ENCODE data around the gene HNRNPUL1. TPM values are rescaled to one million over a fixed set of nuclear protein-coding genes. Genes with fewer than 3 reads are reported as not detected.
A peak's percentile ranks its signal among the peaks of the same experiment; 100 is the strongest.
"Not testable (repeated sequence)": the region's sequence is repeated elsewhere in the genome, so short reads cannot be mapped to it uniquely, and the experiment has no call there.

Gene HNRNPUL1
- total and polyA plus RNA-seq, 10 of the 15 experiments (the other 5 are each of a cell fraction or from before 2014, with no cell fraction given): 11.1 to 276 (median 117) TPM

- no peaks in the 10 kb centered on the region for H3K9me3 ChIP-seq (replicated peaks; ENCODE audit: control insufficient read depth, insufficient read depth, low read length)
- WGBS (ENCODE audit: insufficient coverage, insufficient replicate concordance, low lambda C conversion rate, missing lambda C conversion rate): 35% methylated on average over 3 of the region's 3 CpGs
- SMC1A ChIA-PET (ENCODE audit: uncharacterized antibody, unreplicated experiment): interaction anchor here (0.7 to 1.0 kb wide), 2 partner anchors 24 to 29 kb away, joined by 3 read pairs; no protein-coding TSS in a partner anchor
- CTCF ChIA-PET: no interaction called here
- intact Hi-C loops (cut with micrococcal nuclease; ENCODE audit: unreplicated experiment): no loop called here
- H3K4me2 ChIP-seq (ENCODE audit: control insufficient read depth, insufficient read depth): no peak overlapping the region
- no peak overlapping the region for H3K27ac ChIP-seq (ENCODE audit: control insufficient read depth, insufficient read depth)
- no peaks in the 10 kb centered on the region for H3K4me1 ChIP-seq (ENCODE audit: control insufficient read depth, insufficient read depth, low read length)
- no peak overlapping the region for H3K4me3 ChIP-seq
- H4K20me1 ChIP-seq (ENCODE audit: control insufficient read depth, insufficient read depth): no peaks in the 10 kb centered on the region
- H3K9ac ChIP-seq (ENCODE audit: control insufficient read depth, insufficient read depth, low read length): no peak overlapping the region
- no TSS peak for BruUV-seq (replicated peaks)
- no peaks in the 10 kb centered on the region for H3K36me3 ChIP-seq (ENCODE audit: control insufficient read depth in 2 of 2, insufficient read depth in 2 of 2, low read length in 1 of 2)
- ATAC-seq (no peak), FAIRE-seq (no peak), DNase-seq (ENCODE audit: low read depth, low spot score) (no peak)
- RAD21 ChIA-PET (ENCODE audit: unreplicated experiment): no interaction called here
- H3K79me2 ChIP-seq (ENCODE audit: control insufficient read depth, insufficient read depth, low read length): no peaks in the 10 kb centered on the region
- H2AFZ ChIP-seq (ENCODE audit: control insufficient read depth, low read depth, low read length): no peak overlapping the region
- TF ChIP-seq BHLHE40 (IDR thresholded peaks at IDR 0.05; ENCODE audit: borderline replicate concordance in 1 of 2, low read depth in 2 of 2, low read length in 1 of 2) (no peak), ESRRA (IDR thresholded peaks at IDR 0.05; ENCODE audit: low read length) (no peak), MAX (IDR thresholded peaks at IDR 0.05; ENCODE audit: low read depth, low read length) (no peak), PBX3 (IDR thresholded peaks at IDR 0.05; ENCODE audit: insufficient replicate concordance, low read depth, low read length) (peak; percentile 16), BCL3 (IDR thresholded peaks at IDR 0.05; ENCODE audit: borderline replicate concordance, insufficient read depth, low read depth, low read length, poor library complexity, severe bottlenecking) (peak; percentile 32)
- H3K27me3 ChIP-seq (replicated peaks in 1 of 2; ENCODE audit: control insufficient read depth in 2 of 2, insufficient read depth in 2 of 2, low read length in 1 of 2): peaks cover 0 to 3% of the 10 kb centered on the region in 2 experiments; a peak in 2 of 4 replicates
- POLR2A ChIA-PET: interaction anchor here (0.6 kb wide), 1 partner anchor 896 kb away, joined by 5 read pairs; no protein-coding TSS in a partner anchor
- in situ Hi-C loops (cut with MboI): no loop called here
Measured at GRCh38 chr19:41228486-41228885, 35.7 kb upstream of the HNRNPUL1 start.

GRCh38 chr19:41229338-41229737, 34.8 kb upstream of the HNRNPUL1 start:
- in situ Hi-C loops (cut with MboI); H3K27ac ChIP-seq (ENCODE audit: control insufficient read depth, insufficient read depth); H4K20me1 ChIP-seq (ENCODE audit: control insufficient read depth, insufficient read depth); ATAC-seq; intact Hi-C loops (cut with micrococcal nuclease; ENCODE audit: unreplicated experiment); DNase-seq (ENCODE audit: low read depth, low spot score); H3K9ac ChIP-seq (ENCODE audit: control insufficient read depth, insufficient read depth, low read length); CTCF ChIA-PET; H3K4me2 ChIP-seq (ENCODE audit: control insufficient read depth, insufficient read depth); H3K4me3 ChIP-seq; H3K79me2 ChIP-seq (ENCODE audit: control insufficient read depth, insufficient read depth, low read length); H2AFZ ChIP-seq (ENCODE audit: control insufficient read depth, low read depth, low read length); BruUV-seq (replicated peaks); RAD21 ChIA-PET (ENCODE audit: unreplicated experiment); H3K9me3 ChIP-seq (replicated peaks; ENCODE audit: control insufficient read depth, insufficient read depth, low read length); H3K27me3 ChIP-seq (replicated peaks in 1 of 2; ENCODE audit: control insufficient read depth in 2 of 2, insufficient read depth in 2 of 2, low read length in 1 of 2); H3K36me3 ChIP-seq (ENCODE audit: control insufficient read depth in 2 of 2, insufficient read depth in 2 of 2, low read length in 1 of 2); FAIRE-seq; H3K4me1 ChIP-seq (ENCODE audit: control insufficient read depth, insufficient read depth, low read length): not testable (repeated sequence)
- 10% methylated on average over 5 of the region's 5 CpGs for WGBS (ENCODE audit: insufficient coverage, insufficient replicate concordance, low lambda C conversion rate, missing lambda C conversion rate)
- ChIA-PET SMC1A (ENCODE audit: uncharacterized antibody, unreplicated experiment) (interaction anchor here (1.0 kb wide), 1 partner anchor 25 kb away, joined by 3 read pairs; no protein-coding TSS in a partner anchor), POLR2A (interaction anchor here (0.6 kb wide), 1 partner anchor 896 kb away, joined by 5 read pairs; no protein-coding TSS in a partner anchor)
